Measurements from ENCODE around the gene SHTN1. TPM values are rescaled to one million over a fixed set of nuclear protein-coding genes. Genes with fewer than 3 reads are reported as not detected.
A peak's percentile ranks its signal among the peaks of the same experiment; 100 is the strongest.

Gene SHTN1
- total RNA-seq, 1 donor from 2014 or later = 20.2 TPM

GRCh38 chr10:116947841-116948529 is 57.0 kb downstream of the SHTN1 start:
- peaks cover 2% of the 10 kb centered on the region for H3K9me3 Mint-ChIP-seq (ENCODE audit: low read depth)
- H3K4me3 Mint-ChIP-seq (ENCODE audit: unreplicated experiment) = no peak overlapping the region
- DNase-seq (ENCODE audit: low spot score) = no peak
- no peaks in the 10 kb centered on the region for H3K27me3 Mint-ChIP-seq (ENCODE audit: low read depth)
- H3K27ac Mint-ChIP-seq (ENCODE audit: unreplicated experiment) = peak overlapping the region; percentile 86
- peaks cover 20% of the 10 kb centered on the region for H3K4me1 Mint-ChIP-seq (ENCODE audit: low read depth)
- H3K36me3 Mint-ChIP-seq (ENCODE audit: low read depth) = peaks cover 24% of the 10 kb centered on the region
- TF ChIP-seq CTCF (IDR thresholded peaks at IDR 0.05) = no peak

DNA sequence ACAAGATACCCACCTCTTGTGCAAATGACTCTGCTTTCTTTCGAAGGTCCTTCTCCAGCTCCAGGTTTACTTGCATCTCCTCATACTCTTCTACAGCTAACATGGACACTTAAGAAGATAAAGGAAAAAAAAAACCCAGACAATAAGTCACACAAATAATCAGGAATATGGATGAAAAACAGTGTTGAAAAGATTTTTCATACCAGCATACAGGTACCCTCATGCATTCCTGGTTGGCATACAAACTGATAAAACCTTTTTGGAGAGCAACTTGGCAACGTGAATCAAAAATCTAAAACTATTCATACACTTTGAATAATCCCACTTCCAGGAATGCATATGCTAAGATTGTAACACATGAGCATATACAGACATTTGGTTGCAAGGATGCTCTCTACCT is 60.1 kb downstream of the SHTN1 start:
- H3K4me3 Mint-ChIP-seq (ENCODE audit: unreplicated experiment) = no peak overlapping the region
- no peak for DNase-seq (ENCODE audit: low spot score)
- TF ChIP-seq CTCF (IDR thresholded peaks at IDR 0.05) = no peak
- no peaks in the 10 kb centered on the region for H3K27me3 Mint-ChIP-seq (ENCODE audit: low read depth)
- H3K27ac Mint-ChIP-seq (ENCODE audit: unreplicated experiment) = no peak overlapping the region
- peaks cover 20% of the 10 kb centered on the region for H3K4me1 Mint-ChIP-seq (ENCODE audit: low read depth)
- peaks cover 2% of the 10 kb centered on the region for H3K9me3 Mint-ChIP-seq (ENCODE audit: low read depth)
- peaks cover 24% of the 10 kb centered on the region for H3K36me3 Mint-ChIP-seq (ENCODE audit: low read depth)

- no peak overlapping the region for H3K4me3 Mint-ChIP-seq (ENCODE audit: unreplicated experiment)
- H3K27ac Mint-ChIP-seq (ENCODE audit: unreplicated experiment) = no peak overlapping the region
- H3K27me3 Mint-ChIP-seq (ENCODE audit: low read depth) = no peaks in the 10 kb centered on the region
- H3K9me3 Mint-ChIP-seq (ENCODE audit: low read depth) = peaks cover 14% of the 10 kb centered on the region
- DNase-seq (ENCODE audit: low spot score) = no peak
- H3K36me3 Mint-ChIP-seq (ENCODE audit: low read depth) = peaks cover 35% of the 10 kb centered on the region
- H3K4me1 Mint-ChIP-seq (ENCODE audit: low read depth) = no peaks in the 10 kb centered on the region
- no peak for TF ChIP-seq CTCF (IDR thresholded peaks at IDR 0.05)
Measured at GRCh38 chr10:116931806-116932205, 73.2 kb downstream of the SHTN1 start.

- no peak for TF ChIP-seq CTCF (IDR thresholded peaks at IDR 0.05)
- Mint-ChIP-seq H3K4me1 (ENCODE audit: low read depth) (no peaks in the 10 kb centered on the region), H3K27ac (ENCODE audit: unreplicated experiment) (no peak overlapping the region), H3K36me3 (ENCODE audit: low read depth) (peaks cover 20% of the 10 kb centered on the region), H3K27me3 (ENCODE audit: low read depth) (no peaks in the 10 kb centered on the region), H3K9me3 (ENCODE audit: low read depth) (no peaks in the 10 kb centered on the region), H3K4me3 (ENCODE audit: unreplicated experiment) (no peak overlapping the region)
- no peak for DNase-seq (ENCODE audit: low spot score)
Measured at GRCh38 chr10:116926426-116926825, 78.6 kb downstream of the SHTN1 start.

- TF ChIP-seq CTCF (IDR thresholded peaks at IDR 0.05) = no peak
- Mint-ChIP-seq H3K4me3 (ENCODE audit: unreplicated experiment) (no peak overlapping the region), H3K9me3 (ENCODE audit: low read depth) (no peaks in the 10 kb centered on the region), H3K27me3 (ENCODE audit: low read depth) (no peaks in the 10 kb centered on the region), H3K4me1 (ENCODE audit: low read depth) (no peaks in the 10 kb centered on the region), H3K36me3 (ENCODE audit: low read depth) (peaks cover 28% of the 10 kb centered on the region), H3K27ac (ENCODE audit: unreplicated experiment) (no peak overlapping the region)
- DNase-seq (ENCODE audit: low spot score) = no peak
Measured at GRCh38 chr10:116925056-116925455, 79.9 kb downstream of the SHTN1 start.

All from chondrocyte (in vitro differentiated cells).